GM18505 (cell line): ENCODE results near the gene UBXN10.

Source experiments
- ATAC-seq: cut with Tn5 transposase; IDR thresholded peaks from one replicate; pipeline ENCODE4 v1.9.1; 2021; ENCODE audit not compliant: unreplicated experiment
- POLR2A ChIP-seq: IDR thresholded peaks from 4 replicates; pipeline ENCODE4 v1.6.1; 2011; ENCODE audit warnings: borderline replicate concordance; ENCODE audit not compliant: insufficient read depth, insufficient read length; ENCODE audit errors: extremely low read depth

Gene UBXN10, protein sequence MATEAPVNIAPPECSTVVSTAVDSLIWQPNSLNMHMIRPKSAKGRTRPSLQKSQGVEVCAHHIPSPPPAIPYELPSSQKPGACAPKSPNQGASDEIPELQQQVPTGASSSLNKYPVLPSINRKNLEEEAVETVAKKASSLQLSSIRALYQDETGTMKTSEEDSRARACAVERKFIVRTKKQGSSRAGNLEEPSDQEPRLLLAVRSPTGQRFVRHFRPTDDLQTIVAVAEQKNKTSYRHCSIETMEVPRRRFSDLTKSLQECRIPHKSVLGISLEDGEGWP

DNA sequence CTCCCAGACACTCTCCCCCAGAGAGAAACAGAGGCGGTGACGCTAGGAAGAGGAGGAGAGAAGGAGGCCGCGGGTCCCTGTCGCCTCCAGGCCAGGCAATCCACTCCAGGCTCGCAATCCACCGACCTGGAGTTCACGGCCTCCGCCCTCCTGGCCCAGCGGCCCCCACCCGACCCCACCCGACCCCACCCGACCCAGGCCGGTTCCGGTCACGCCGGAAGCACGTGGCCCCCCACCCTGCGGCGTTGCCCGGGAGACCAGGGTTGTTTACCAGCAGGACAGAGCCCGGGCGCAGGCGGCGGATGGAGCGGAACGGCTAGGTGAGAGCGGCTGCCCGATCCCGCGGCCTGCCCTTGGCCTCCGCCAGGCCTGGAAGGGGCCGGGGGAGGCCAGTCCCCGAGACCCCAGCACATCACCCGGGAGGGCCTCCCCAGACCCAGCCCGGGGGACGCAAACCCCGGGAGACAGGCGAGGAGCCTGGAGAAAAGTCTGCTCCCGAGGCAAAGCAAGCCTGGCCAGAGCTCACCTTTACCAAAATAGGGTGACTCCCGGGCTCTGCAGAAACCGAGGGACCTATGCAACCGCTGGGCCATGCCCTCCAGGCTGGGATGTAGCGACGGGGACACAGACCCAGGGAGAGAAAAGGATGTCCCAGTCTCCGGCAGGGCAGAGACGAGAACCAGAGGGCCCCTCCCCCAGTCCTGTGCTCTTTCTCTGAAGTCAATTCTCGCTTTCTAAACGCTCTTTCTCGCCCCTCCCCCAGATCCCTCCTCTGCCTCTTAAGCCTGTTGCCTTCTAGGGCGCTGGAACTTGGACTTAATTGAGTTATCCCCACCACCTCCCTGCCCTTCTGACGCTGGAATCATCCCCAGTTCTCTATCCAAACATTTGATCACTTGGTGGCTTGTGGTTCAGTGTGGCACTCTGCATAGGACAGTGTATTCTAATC is at the start of gene UBXN10, which contains the start of gene PLA2G2C:
TSS of gene UBXN10 (plus strand) at position 263 of the 949 bp plus-strand sequence. CDS start 4,466 bp downstream, outside the sequence.
TSS of gene PLA2G2C (minus strand) at position 685 of the 949 bp plus-strand sequence. CDS start 9,155 bp downstream, outside the sequence.
- no peak for ATAC-seq
- TF ChIP-seq POLR2A = no peak

DNA sequence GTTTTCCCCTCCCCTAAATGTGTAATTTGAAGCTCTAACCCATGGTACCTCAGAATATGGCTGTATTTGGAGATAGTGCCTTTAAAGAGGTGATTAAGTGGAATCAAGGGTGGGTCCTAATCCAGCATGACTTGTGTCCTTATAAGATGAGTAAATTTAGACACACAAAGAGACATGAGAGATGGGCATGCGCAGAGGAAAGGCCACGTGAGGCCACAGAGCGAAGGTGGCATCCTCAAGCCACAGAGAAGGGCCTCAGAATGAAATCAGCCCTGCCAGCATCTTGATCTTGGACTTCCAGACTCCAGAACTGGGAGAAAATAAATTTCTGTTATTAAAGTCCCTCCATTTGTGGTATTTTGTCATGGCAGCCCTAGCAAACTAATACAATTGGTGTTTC is 49.6 kb upstream of the UBXN10 start:
- ATAC-seq = no peak
- TF ChIP-seq POLR2A = no peak

GRCh38 chr1:20137055-20137454 is 48.8 kb upstream of the UBXN10 start:
- no peak for ATAC-seq

DNA sequence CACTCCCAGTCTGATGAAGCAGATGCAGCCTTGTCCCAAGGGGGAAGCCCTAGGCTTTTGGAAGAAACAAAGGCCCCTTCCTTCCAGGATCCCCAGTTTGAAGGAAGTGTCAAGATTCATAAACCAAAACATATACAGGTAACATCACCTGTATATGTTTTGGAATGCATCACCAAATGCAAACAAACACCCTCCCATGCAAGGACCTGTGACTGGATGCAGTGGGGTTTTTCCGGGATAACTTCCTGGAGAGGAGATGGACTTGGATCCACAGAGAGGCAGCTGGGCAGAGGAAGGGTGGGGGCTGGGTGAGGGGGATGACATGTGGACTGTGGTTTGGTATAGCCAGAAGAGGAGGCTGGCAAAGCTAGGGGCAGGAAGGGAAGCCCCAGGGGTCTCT is 48.3 kb upstream of the UBXN10 start:
- ATAC-seq = no peak

More at GRCh38 chr1:20137055-20137454, 48.8 kb upstream of the UBXN10 start:
- TF ChIP-seq POLR2A = no peak

GRCh38 chr1:20138346-20138745 is 47.5 kb upstream of the UBXN10 start:
- no peak for ATAC-seq
- no peak for TF ChIP-seq POLR2A

More for the DNA sequence above, 48.3 kb upstream of the UBXN10 start:
- no peak for TF ChIP-seq POLR2A

GRCh38 chr1:20138961-20139550 is 46.8 kb upstream of the UBXN10 start, which contains the start of gene PLA2G2F:
PLA2G2F (plus strand) TSS chr1:20139323; CDS start chr1:20139428, 105 bp downstream.
- TF ChIP-seq POLR2A = no peak
- no peak for ATAC-seq

GRCh38 chr1:20139776-20140612 is 45.9 kb upstream of the UBXN10 start:
- no peak for TF ChIP-seq POLR2A
- ATAC-seq = no peak

- TF ChIP-seq POLR2A = no peak
- ATAC-seq = no peak
These were observed 44.9 kb upstream of the UBXN10 start for GRCh38 chr1:20141001-20141400.

GRCh38 chr1:20141466-20141865 is 44.4 kb upstream of the UBXN10 start:
- TF ChIP-seq POLR2A = no peak
- ATAC-seq = no peak

DNA sequence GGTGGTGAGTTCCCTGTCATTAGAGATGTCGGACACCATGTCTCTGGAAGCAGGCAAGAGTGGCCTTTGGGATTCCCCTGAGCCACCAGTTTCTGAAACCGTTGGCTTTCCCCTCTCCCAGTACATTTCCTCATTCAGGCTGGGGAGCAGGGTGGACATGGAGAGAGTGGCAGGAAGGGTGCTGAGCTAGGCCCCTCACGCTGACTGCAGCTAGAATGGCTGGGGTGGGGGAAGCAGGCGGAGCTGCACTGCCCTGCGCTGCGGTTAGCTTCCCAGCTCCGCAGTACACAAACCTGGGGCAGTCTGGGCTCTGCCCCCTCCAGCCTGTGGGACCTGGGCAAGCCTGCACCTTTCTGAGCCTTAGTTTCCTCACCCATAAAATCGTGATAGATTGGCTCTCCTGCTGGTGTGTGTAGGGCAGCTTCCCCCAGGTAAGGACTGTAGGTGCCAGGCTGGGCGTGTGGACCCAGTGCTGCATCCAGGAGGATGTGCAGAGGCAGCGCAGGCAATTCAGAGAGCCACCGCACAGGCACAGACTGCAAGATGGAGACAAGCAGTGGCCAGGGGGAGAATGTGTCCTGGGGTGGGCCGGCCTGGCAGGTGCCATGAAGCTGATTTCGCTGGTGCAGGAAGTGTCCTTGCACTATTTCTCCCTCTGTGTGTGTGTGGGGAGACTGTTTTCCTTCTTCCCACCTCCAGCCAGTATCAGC is 43.7 kb upstream of the UBXN10 start:
- no peak for TF ChIP-seq POLR2A
- ATAC-seq = no peak

- TF ChIP-seq POLR2A = no peak
- ATAC-seq = no peak
These were observed 42.6 kb upstream of the UBXN10 start for GRCh38 chr1:20143318-20143717.

- ATAC-seq = no peak
- no peak for TF ChIP-seq POLR2A
These were observed 41.9 kb upstream of the UBXN10 start for GRCh38 chr1:20143734-20144565.
